Astrocyte (in vitro differentiated cells and primary cell): ENCODE data around the gene TBKBP1.

Source experiments
- CTCF ChIP-seq: IDR thresholded peaks from 2 replicates; pipeline ENCODE4 v1.5.1; 2011; ENCODE audit warnings: low read depth, mild to moderate bottlenecking, inconsistent platforms, low read length, moderate library complexity; ENCODE audit not compliant: insufficient read depth
- EZH2 ChIP-seq: IDR thresholded peaks from 2 replicates; pipeline ENCODE4 v1.6.1; 2012; ENCODE audit warnings: mild to moderate bottlenecking, low read length, inconsistent platforms; ENCODE audit not compliant: insufficient read depth

- no peak for TF ChIP-seq CTCF
- TF ChIP-seq EZH2 = peak; percentile 71
Measured at GRCh38 chr17:47733674-47734410, 39.9 kb downstream of the TBKBP1 start.
